ENCODE results near the gene PXMP4. TPM values are rescaled to one million over a fixed set of nuclear protein-coding genes. Genes with fewer than 3 reads are reported as not detected.
"Not testable (repeated sequence)": the region's sequence is repeated elsewhere in the genome, so short reads cannot be mapped to it uniquely, and the experiment has no call there.

The PXMP4 gene, protein sequence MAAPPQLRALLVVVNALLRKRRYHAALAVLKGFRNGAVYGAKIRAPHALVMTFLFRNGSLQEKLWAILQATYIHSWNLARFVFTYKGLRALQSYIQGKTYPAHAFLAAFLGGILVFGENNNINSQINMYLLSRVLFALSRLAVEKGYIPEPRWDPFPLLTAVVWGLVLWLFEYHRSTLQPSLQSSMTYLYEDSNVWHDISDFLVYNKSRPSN
- 3.9 and 4.0 TPM in 2 replicates for total RNA-seq

DNA sequence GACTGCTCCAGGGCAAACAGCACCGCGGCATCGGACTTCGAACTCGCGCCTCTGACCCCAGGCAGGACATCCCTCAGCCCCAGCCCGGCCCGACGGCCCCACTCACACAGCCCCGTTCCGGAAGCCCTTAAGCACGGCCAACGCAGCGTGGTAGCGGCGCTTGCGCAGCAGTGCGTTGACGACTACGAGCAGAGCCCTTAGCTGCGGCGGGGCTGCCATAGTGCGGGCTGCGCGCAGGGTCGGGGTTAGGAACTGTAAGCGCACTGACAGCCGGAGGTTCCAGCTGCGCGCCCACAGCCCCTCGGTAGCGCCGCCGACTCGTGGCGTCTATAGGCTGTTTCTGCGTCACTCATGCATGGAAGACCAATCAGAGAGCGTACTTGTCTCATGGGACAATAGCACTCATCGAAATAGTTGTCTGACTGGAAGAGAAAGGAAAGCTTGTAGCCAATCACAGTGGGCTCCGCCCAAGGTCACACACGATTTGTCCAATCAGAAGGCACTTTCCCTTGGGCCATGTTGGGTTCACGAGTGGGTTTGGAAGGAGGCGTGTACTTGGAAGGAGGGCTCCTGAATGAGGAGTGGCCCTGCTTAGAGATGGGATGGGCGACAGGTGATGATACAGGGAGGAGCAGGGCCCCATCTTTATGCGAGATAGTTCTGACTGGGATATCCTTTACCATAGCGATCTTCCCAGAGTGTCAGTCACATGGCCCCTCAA is at the start of gene PXMP4:
PXMP4 (minus strand) TSS at position 322 of the 721 bp plus-strand sequence; CDS start at position 219, 103 bp downstream.
- peak; percentile 98 to 99 for DNase-seq (ENCODE audit: low read depth in 2 of 2)

DNA sequence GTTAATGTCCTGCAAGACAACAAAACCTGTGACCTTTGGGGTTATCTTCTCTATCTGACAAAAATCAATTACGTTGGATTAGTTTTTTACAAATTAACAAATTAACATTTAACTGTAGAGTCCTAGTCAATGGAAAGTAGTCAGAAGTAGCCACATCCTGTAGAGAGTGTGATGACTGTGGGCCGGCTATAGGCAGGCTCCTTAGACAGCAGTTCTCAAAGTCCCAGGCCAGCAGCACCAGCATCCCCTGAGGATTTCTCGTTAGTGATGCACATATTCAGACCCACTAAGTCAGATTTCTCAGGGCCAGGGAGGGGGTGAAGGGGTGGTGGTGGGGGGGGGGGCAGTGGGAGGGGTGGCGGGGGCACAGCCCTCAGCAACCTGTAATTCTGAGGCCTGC is 48.9 kb upstream of the PXMP4 start:
- no peak for DNase-seq (ENCODE audit: low read depth in 2 of 2)

DNA sequence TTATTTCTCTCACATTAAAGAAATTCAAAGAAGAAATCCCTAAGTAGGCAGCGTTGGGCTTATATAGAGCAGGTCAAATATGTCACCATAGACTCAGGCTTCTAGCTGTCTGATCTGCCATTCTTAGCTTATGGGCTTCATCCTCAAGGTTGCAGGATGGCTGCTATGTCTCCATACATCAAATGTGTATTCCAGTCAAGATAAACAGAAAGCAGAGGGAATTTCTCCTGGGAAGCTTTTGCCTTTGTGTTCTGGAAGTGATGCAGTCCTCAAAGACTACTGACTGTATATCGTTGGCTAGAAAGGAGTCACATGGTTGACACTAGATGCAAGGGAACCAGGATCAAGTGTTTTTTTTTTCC is 47.6 kb upstream of the PXMP4 start:
- DNase-seq (ENCODE audit: low read depth in 2 of 2), result no peak

DNA sequence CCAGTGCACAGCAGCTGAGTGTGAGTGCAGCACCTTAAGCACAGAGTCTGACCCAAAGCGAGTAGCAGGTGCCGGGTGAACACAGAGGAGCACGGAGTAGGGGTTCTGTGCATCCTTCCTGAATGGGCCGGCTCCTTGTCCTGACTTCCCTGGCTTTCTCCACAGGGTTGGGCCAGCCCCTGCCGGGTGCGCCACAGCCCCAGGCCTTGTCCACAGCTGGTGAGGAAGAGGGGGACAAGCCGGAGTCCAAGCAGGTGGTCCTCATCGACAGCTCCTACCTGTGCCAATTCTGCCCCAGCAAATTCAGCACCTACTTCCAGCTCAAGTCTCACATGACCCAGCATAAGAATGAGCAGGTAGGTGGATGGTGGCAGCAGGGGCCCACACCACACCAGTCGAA is 46.6 kb upstream of the PXMP4 start:
- no peak for DNase-seq (ENCODE audit: low read depth in 2 of 2)

DNA sequence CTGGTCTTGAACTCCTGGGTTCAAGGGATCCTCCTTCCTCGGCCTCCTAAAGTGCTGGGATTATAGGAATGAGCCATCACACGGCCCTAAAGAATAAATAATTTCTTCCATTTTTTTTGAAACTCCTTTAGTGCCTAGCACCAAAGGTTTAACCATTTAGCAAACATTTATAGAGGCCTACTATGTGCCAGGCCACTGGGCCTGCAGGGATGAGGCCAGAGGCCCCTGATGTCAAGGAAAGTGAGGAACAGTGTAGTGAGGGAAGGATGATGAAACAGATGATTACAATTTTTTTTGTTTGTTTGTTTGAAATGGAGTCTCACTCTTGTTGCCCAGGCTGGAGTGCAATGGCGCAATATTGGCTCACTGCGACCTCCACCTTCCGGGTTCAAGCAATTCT is 45.5 kb upstream of the PXMP4 start:
- no peak for DNase-seq (ENCODE audit: low read depth in 2 of 2)

DNA sequence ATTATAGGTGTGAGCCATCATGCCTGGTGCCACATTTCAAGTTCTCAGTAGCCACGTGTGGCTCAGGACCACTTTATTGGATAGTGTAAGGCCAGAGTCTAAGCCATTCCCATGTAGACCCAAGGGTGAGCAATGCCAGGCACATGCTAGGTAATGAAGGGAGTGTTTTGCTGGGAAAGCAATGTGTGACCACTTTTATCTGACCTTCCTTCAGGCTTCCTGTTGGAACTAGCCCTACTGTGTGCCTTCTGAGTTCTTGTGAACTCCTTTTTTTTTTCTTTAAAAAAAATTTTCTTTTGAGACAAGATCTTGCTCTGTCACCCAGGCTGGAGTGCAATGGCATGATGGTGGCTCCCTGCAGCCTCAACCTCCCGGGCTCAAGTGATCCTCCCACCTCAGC is 45.0 kb upstream of the PXMP4 start:
- DNase-seq (ENCODE audit: low read depth in 2 of 2), result no peak

DNA sequence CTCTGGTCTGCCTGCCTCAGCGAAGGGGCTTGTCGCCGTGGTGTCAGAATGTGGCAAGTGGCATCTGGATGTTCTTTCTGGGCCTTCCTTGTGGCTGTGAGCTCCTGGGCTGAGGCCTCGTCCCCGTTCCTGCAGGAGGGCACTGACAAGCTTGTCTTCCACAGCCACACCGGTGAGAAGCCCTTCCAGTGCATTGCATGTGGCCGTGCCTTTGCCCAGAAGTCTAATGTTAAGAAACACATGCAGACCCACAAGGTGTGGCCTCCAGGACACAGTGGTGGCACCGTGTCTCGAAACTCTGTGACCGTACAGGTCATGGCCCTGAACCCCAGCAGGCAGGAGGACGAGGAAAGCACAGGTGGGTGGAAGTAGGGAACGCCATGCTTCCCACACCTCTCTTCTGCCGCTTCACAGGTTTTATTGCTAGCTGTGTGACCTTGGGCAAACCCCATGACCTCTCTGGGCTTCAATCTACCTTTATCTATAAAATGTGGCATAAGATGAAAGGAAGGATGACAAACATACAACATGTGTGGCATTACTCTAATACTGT is 41.7 kb upstream of the PXMP4 start:
- no peak for DNase-seq (ENCODE audit: low read depth in 2 of 2)

DNA sequence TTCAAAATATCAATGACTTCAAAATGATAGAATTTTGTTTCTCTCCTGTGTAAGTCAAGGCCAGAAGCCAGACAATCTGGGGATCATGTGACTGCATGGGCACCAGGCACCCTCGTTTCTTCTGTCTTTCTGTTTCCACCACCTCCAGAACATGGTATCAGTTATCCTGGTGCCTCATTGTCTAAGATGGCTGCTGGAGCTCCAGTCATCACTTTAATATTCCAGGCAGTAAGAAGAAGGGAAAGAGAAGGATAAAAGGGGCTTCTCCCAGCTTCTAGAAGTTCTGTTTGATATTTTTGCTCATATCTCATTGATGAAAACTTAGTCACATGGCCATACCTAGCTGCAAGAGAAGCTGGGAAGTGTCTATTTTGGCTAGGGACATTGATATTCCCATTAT is 37.3 kb upstream of the PXMP4 start:
- no peak for DNase-seq (ENCODE audit: low read depth in 2 of 2)

DNA sequence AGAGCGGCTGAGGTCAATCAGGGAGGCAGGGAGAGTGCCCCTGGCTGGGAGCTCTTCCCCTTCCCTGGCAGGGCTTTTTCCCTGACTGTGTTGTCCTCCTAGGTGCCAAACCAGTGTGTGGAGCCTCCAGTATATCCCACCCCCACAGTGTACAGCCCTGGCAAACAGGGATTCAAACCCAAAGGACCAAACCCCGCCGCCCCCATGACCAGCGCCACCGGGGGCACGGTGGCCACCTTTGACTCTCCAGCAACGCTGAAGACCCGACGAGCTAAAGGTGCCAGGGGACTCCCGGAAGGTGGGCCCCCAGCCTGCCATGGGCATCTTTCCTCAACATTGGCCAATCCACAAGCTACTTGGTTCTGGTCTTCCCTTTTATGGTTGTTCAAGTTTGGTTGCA is 36.9 kb upstream of the PXMP4 start:
- no peak for DNase-seq (ENCODE audit: low read depth in 2 of 2)

DNA sequence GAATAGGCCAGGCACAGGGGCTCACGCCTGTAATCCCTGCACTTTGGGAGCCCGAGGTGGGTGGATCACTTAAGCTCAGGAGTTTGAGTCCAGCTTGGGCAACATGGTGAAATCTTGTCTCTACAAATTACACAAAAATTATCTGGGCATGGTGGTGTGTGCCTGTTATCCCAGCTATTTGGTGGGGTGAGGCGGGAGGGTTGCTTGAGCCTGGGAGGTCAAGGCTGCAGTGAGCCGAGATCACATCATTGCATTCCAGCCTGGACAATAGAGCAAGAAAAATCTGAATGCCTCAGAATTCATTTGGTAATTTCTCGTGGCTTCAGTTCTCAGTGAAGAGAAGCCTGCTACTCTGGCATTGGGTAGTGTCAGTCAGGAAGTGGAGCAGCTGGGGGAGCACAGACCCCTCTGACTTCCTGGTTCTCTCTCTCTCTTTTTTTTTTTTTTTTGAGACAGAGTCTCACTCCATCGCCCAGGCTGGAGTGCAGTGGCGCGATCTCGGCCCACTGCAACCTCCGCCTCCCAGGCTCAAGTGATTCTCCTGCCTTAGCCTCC is 35.9 kb upstream of the PXMP4 start:
- DNase-seq (ENCODE audit: low read depth in 2 of 2), result not testable (repeated sequence)

DNA sequence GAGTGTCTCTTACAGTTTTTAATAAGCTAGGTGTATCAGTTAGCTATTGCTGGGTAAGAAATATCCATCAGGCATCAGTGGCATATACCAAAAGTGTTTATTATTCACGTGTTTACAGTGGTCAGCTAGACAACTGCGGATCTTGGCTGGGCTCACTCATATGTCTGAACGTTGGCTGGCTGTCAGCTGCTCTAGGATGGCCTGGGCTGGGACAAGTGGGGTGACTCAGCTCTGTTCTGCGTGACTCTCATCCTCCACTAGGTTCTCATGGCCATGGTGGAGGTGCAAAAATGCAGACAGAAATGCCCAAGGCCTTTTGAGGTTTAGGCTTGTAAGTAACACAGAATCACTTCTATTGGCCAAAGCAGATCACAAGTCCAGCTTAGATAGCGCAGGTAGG is 33.7 kb upstream of the PXMP4 start:
- peak; percentile 17 to 34 for DNase-seq (ENCODE audit: low read depth in 2 of 2)

DNA sequence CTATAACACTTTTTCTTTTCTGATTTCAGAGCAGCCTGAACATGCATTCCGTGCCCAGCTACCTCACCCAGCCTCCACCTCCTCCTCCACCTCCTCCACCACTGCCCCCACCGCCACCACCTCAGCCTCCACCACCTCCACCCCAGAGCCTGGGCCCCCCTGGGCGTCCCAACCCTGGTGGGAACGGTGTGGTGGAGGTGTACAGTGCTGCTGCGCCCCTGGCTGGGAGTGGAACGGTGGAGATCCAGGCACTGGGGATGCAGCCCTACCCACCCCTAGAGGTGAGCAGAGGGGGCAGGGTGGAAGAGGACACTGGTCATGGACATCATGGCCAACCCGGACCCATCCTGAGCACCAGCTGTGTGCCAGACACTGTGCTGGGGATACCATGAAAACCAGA is 33.0 kb upstream of the PXMP4 start:
- no peak for DNase-seq (ENCODE audit: low read depth in 2 of 2)

DNA sequence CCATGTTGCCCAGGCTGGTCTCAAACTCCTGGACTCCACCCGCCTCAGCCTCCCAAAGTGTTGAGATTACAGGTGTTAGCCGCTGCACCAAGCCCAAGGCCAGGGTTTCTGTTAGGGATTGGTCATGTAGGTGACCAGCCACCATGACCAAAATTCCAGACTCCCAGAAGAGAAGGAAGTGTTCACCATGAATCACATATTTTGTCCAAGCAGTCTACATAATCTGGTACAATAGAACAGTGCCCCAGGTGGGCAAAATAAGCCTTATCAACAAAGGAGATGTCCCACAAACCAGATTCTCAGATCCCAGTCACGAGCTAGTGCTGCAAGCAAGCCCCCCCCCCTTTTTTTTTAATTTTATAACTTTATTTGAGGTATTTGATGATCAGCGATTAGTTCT is 31.7 kb upstream of the PXMP4 start:
- no peak for DNase-seq (ENCODE audit: low read depth in 2 of 2)

DNA sequence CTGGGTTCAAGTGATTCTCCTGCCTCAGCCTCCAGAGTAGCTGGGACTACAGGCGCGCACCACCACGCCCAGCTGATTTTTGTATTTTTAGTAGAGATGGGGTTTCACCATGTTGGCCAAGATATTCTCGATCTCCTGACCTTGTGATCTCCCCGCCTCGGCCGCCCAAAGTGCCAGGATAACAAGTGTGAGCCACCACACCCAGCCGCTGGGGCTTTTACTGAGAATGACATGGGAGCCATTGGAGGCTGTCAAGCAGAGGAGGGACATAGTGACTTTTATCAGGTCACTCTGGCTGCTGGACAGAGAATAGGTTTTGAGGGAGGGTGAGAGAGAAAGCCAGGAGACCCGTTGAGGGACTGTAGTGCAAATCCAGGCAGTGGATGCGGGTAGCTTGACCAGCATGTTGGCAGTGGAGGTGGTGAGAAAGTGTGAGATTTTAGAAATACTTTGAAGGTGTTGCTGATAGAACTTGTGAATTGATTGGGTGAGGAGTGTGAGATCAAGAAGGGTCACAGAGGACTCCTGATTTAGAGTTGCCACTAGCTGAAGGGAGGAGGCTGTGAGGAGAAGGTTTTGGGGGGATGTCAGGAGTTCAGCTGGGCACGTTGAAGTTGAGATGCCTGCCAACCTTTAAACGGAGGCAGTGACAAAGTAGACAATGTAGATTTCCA is 26.4 kb upstream of the PXMP4 start:
- no peak for DNase-seq (ENCODE audit: low read depth in 2 of 2)

DNA sequence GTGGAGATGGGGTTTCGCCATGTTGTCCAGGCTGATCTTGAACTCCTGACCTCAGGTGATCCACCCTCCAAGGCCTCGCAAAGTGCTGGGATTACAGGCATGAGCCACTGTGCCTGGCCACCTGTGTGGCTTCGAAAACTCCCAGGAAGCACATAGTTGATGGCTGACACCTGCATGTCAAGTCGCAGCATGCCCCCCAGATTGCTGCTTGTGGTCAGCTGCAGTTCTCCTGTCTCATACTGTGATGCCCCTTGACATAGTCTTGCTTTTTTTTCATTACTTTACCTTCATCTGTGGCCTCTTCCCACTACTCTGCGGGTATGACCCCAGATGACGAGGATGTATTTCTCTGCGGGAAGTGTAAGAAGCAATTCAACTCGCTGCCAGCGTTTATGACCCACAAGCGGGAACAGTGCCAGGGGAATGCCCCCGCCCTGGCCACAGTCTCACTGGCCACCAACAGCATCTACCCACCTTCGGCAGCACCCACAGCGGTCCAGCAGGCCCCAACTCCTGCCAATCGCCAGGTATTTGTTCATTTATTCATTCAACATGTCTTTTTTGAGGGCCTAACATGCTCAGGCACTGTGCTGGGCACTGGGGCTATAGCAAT is 24.8 kb upstream of the PXMP4 start:
- no peak for DNase-seq (ENCODE audit: low read depth in 2 of 2)

DNA sequence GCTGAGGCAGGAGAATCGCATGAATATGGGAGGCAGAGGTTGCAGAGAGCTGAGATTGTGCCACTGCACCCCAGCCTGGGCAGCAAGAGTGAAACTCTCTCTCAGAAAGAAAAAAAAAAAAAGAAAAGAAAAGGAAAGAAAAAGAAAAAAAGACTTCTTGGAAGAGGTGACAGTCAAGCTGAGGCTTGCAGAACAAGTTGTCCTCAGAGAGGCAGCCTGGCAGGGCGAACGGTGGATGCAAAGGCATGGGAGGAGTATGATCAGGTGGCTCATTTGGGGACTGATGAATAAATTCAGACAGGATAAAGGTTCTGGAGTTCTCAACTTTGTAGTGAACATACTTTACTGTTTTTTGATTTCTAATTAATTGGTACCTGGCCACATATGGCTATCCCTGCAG is 24.1 kb upstream of the PXMP4 start:
- no peak for DNase-seq (ENCODE audit: low read depth in 2 of 2)

DNA sequence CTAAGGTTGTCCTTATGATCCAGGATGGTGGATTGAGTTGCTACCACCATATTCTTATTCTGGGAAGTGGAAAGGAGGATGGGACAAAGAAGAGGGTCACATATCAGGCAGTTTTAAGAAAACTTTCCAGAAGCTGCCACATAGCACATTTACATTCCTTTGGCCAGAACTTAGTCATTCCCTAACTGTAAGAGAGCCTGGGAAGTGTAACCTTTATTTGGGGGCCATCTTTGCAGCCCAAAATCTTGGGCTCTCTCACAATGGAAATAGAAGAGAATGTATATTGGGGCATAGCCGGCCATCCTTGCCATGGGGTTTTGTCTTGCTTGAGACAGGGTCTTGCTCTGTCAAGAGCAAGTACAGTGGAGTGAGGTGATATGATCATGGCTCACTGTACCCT is 20.1 kb upstream of the PXMP4 start:
- no peak for DNase-seq (ENCODE audit: low read depth in 2 of 2)

DNA sequence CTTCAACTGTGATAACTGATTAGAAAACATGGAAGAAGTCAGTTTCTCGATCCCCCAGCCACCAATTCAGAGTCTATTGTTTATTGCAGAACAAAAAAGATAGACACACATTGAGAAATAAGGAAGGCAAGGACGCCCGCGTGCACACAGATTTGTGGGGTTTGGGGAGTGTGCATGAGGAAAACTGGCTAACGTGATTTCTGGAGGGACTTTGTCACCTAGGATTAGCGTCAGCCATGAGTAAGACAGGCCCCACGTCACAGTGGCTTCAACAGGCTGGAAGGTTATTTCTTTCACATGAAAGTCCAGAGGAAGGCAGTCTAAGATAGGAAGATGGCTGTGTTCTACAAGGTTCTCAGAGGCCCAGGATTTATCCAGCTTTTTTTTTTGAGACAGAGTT is 19.4 kb upstream of the PXMP4 start:
- DNase-seq (ENCODE audit: low read depth in 2 of 2), result no peak

DNA sequence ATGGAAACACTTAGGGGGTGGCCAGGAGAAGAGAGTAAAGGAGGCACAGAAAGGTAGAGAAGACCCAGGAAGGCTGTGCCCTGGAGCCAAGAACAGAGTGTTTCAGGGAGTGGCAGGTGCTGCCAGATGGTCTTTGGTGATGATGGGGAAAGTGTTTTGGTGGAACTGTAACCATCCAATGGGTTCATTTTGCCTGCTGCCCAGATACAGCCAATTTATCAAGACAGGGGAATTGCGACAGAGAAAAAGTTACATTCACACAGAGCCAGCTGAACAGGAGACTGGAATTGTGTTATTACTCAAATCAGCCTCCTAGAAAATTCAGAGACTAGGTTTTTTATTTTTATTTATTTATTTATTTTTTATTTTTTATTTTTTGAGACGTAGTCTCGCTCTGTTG is 16.9 kb upstream of the PXMP4 start:
- no peak for DNase-seq (ENCODE audit: low read depth in 2 of 2)

DNA sequence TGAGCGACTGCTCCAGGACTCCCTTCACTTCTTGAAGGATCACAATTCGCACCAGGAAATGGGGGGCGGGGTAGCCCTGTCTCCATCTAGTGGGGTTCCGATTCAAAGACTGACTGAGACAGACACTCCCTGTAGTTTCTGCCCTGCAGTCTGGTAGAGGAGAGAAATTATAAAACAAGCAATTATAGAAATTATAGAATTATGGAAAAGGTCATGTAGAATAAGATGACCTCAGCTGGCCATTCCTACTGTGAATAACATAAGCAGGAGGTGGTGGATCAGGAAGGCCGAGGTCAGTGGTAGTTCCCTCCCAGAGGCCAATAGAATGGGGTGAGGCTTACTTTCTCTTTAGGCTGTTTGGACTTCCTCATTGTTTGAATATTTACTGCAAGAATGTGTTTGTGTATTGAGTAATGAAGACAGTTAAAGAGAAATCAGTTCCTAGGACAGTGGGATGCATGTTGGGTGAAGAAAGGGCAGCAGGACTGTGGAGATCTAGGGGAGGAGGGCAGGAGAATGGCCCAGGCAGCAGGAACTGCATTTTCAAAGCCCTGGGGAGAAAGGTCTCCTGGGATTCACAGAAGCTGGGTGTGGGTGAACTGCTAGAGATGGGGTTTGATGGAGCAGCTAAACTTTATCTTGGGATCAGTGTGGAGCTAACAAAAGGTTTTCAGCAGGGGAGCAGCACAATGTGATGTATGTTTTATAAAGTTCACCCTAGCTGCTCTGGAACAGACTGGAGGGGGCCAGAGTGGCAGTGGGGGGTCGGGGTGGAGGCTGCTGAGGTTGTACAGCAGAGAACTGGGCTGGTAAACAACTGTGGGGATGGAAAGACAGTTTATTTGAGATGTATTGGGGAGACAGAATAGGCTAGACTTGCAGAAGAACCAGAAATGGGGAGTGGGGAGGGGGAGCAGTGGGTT is 13.8 kb upstream of the PXMP4 start:
- peak; percentile 59 to 74 for DNase-seq (ENCODE audit: low read depth in 2 of 2)

All from lung microvascular endothelial cell (primary cell).